Peyer's patch (tissue), 4 donors: ENCODE results near the gene SLC4A1.

ENCODE experiments used
- CTCF ChIP-seq, 6 experiments: fragments of 450-650 bp in 4 of 6; fragments of 200-600 bp in 2 of 6; sonication (generic) in 1 of 6; IDR thresholded peaks; one replicate each; pipeline ENCODE4 v1.5.1; 2017 to 2019; ENCODE audit warnings: antibody characterized with exemption in 6 of 6, mild to moderate bottlenecking in 3 of 6, moderate library complexity in 1 of 6
- POLR2A ChIP-seq, 2 donors: fragments of 450-650 bp; IDR thresholded peaks; one replicate each; pipeline ENCODE4 v1.5.1; 2017; ENCODE audit warnings: antibody characterized with exemption in 2 of 2, mild to moderate bottlenecking in 2 of 2, moderate library complexity in 2 of 2

DNA sequence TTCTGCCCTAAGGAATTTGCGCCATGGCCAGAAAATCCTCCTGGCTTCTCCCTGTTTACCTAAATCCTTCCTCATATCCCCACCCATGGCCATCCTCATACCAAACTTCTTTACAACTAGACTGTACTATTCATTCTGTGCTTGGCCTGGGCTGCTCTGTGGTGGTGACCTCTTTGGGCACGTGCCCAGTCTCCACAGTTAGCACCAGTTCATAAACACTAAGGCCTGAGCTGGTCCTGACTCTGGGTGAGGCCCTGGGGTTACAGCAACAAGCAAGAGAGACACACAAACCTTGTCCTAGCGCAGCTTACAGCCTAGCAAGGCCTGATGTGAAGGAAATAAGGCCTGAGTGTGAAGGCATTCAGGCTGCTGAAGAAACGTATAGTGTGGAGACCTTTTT, 65.2 kb downstream of the SLC4A1 start:
- TF ChIP-seq CTCF (IDR thresholded peaks at IDR 0.05) (no peak), POLR2A (IDR thresholded peaks at IDR 0.05) (no peak)
